ENCODE measurements around the gene ZBTB21.

ZBTB21 gene

GRCh38 chr21:42016364-42016985, 6.3 kb upstream of the ZBTB21 start:
- no peak for DNase-seq

- DNase-seq = no peak
These were observed 3.8 kb upstream of the ZBTB21 start for GRCh38 chr21:42013931-42014330.

GRCh38 chr21:42013376-42013775, 3.2 kb upstream of the ZBTB21 start:
- no peak for DNase-seq

- DNase-seq = no peak
These were observed 2.7 kb upstream of the ZBTB21 start for GRCh38 chr21:42012763-42013329.

- no peak for DNase-seq
These were observed 2.2 kb upstream of the ZBTB21 start for GRCh38 chr21:42012344-42012743.

- DNase-seq = peak; percentile 12 to 25
These were observed 641 bp upstream of the ZBTB21 start for GRCh38 chr21:42010507-42011495.

- DNase-seq = peak; percentile 63 to 66
These were observed 936 bp downstream of the ZBTB21 start for GRCh38 chr21:42009018-42009830.

GRCh38 chr21:42007356-42007940, 2.7 kb downstream of the ZBTB21 start:
- DNase-seq = no peak

- no peak for DNase-seq
These were observed 3.4 kb downstream of the ZBTB21 start for GRCh38 chr21:42006765-42007164.

GRCh38 chr21:42004406-42005199, 5.6 kb downstream of the ZBTB21 start:
- DNase-seq = no peak

GRCh38 chr21:42003051-42003461, 7.1 kb downstream of the ZBTB21 start:
- DNase-seq = peak; percentile 17 to 48

GRCh38 chr21:42002421-42002958, 7.7 kb downstream of the ZBTB21 start:
- peak; percentile 65 to 87 for DNase-seq

- DNase-seq = no peak
These were observed 8.4 kb downstream of the ZBTB21 start for GRCh38 chr21:42001781-42002180.

GRCh38 chr21:42000908-42001307, 9.3 kb downstream of the ZBTB21 start:
- DNase-seq = no peak

GRCh38 chr21:41997657-41998056, 12.5 kb downstream of the ZBTB21 start:
- no peak for DNase-seq

- DNase-seq = no peak
These were observed 14.6 kb downstream of the ZBTB21 start for GRCh38 chr21:41995577-41995976.

GRCh38 chr21:41994613-41995012, 15.5 kb downstream of the ZBTB21 start:
- peak in 1 of 2 experiments; percentile 19 for DNase-seq

GRCh38 chr21:41993744-41994143, 16.4 kb downstream of the ZBTB21 start:
- DNase-seq = no peak

GRCh38 chr21:41992576-41992975, 17.6 kb downstream of the ZBTB21 start:
- DNase-seq = no peak

GRCh38 chr21:41991659-41992058, 18.5 kb downstream of the ZBTB21 start:
- no peak for DNase-seq

GRCh38 chr21:41989698-41990097, 20.5 kb downstream of the ZBTB21 start:
- no peak for DNase-seq

Measured in stimulated activated CD4-positive, alpha-beta T cell treated with anti-CD3 and anti-CD28 coated beads, Interleukin-4, amount 100 ng/mL, for 4 hours (primary cell).